Measurements from ENCODE around the gene CCDC106.

CCDC106 gene

DNA sequence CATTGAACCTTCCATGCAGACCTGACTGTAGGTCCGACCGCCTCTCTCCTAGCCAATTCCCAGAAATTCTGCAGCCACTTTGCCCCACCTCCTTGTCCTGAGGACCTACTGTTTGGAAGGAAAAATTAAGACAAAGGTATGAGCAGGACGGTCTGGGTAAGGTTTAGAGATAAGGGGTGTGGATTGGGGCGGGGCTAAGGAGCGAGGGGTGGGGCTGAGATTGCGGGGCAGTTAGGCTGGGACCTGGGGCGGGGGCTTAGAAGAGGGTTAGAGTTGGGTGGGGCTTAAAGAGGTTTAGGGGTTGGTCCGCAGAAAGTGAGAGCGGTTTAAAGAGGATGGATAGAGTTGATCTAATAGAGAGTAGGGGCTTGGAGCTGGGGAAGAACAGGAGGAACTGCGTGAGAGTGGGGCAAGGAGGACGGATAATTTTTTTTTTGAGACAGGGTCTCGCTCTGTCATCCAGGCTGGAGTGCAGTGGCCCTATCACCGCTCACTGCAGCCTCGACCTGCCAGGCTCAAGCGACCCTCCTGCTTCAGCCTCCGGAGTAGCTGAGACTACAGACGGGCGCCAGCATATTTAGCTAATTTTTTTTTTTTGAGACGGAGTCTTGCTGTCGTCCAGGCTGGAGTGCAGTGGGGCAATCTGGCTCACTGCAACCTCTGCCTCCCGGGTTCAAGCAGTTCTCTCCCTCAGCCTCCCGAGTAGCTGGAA, 44.3 kb upstream of the CCDC106 start:
- H3K9ac ChIP-seq: no peak overlapping the region
- no peak overlapping the region for H3K4me3 ChIP-seq (IDR thresholded peaks at IDR 0.05; ENCODE audit: insufficient read depth, low read depth, low read length)
- H4K20me1 ChIP-seq (ENCODE audit: insufficient read depth): no peaks in the 10 kb centered on the region

GRCh38 chr19:55605207-55605636, 42.8 kb upstream of the CCDC106 start:
- TF ChIP-seq CTCF (conservative IDR thresholded peaks at IDR 0.05; ENCODE audit: low read depth, low read length): no peak
- Histone ChIP-seq H3K4me2 (peak overlapping the region; percentile 55; the same call in 1 of the 2 replicates), H3K36me3 (ENCODE audit: insufficient read depth) (no peaks in the 10 kb centered on the region), H3K4me3 (IDR thresholded peaks at IDR 0.05; ENCODE audit: insufficient read depth, low read depth, low read length) (no peak overlapping the region), H3K4me1 (ENCODE audit: low read depth, poor library complexity, severe bottlenecking) (peaks cover 15% of the 10 kb centered on the region), H4K20me1 (ENCODE audit: insufficient read depth) (no peaks in the 10 kb centered on the region), H3K9ac (no peak overlapping the region), H3K79me2 (ENCODE audit: insufficient read depth, low read depth) (0 out of 2 replicates have a peak, but pooled peaks cover 15% of the 10 kb centered on the region), H3K27ac (peak overlapping the region; percentile 48), H3K27me3 (ENCODE audit: insufficient read depth, low read depth) (no peaks in the 10 kb centered on the region), H2AFZ (ENCODE audit: low read depth) (no peak overlapping the region)

More for the DNA sequence above, 44.3 kb upstream of the CCDC106 start:
- Histone ChIP-seq H3K27ac (peak overlapping the region; percentile 48), H3K27me3 (ENCODE audit: insufficient read depth, low read depth) (no peaks in the 10 kb centered on the region), H3K79me2 (ENCODE audit: insufficient read depth, low read depth) (0 out of 2 replicates have a peak, but pooled peaks cover 15% of the 10 kb centered on the region), H3K4me1 (ENCODE audit: low read depth, poor library complexity, severe bottlenecking) (peaks cover 15% of the 10 kb centered on the region), H3K4me2 (peak overlapping the region; percentile 55), H3K36me3 (ENCODE audit: insufficient read depth) (no peaks in the 10 kb centered on the region), H2AFZ (ENCODE audit: low read depth) (peak overlapping the region; percentile 53; the same call in 1 of the 2 replicates)
- TF ChIP-seq CTCF (conservative IDR thresholded peaks at IDR 0.05; ENCODE audit: low read depth, low read length): no peak

DNA sequence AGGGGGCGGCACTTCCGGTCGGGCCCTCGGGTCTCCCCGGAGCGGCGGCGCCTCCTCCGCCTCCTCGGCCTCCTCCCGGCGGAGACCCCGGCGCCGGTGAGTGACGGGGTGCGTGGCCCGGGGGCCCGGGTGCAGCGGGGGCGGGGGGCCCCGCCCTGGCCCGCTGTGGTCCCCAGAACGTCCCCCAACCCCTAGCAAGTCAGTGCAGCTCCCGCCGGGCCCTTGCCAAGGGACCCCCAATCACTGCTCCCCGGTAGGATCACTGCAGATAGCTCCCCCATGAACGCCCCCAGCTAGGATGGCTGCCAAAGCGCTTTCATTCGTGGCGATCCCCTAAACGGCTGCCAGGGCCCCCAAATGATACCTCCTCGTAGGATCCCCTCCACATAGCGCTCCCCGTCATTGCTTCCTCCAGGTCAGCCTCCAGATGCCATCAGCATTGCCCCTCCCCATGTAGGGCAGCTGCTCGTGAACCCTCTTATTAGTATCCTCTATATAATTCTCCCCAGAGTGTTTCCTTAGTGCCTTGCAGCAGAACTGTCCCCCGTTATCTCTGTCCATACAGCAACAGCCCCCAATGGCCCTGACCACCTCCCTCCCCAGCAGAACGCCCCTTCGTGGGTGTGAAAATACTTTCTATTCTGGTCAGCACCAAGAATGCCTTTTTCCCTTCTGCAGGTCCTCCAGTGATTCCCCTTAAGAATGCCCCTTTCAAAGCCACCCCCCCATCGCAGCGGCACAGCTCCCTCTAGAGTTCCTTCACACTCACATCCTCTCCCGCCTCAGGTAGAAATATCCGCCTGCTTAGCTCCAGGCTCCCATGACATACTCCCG, 42.2 kb upstream of the CCDC106 start, which contains the start of gene ZNF865:
Gene ZNF865 (plus strand): TSS at position 11 of the 834 bp plus-strand sequence. CDS start 7,972 bp downstream, outside the sequence.
- peak; percentile 90 for TF ChIP-seq CTCF (conservative IDR thresholded peaks at IDR 0.05; ENCODE audit: low read depth, low read length)
- H2AFZ ChIP-seq (ENCODE audit: low read depth): peak within 1 kb of the TSS; percentile 53
- H4K20me1 ChIP-seq (ENCODE audit: insufficient read depth): no peaks in the 10 kb centered on the region
- peak within 1 kb of the TSS; percentile 69 for H3K9ac ChIP-seq
- no peaks in the 10 kb centered on the region for H3K27me3 ChIP-seq (ENCODE audit: insufficient read depth, low read depth)
- no peak within 1 kb of the TSS for H3K4me3 ChIP-seq (IDR thresholded peaks at IDR 0.05; ENCODE audit: insufficient read depth, low read depth, low read length)
- 0 out of 2 replicates have a peak, but pooled peaks cover 15% of the 10 kb centered on the region for H3K79me2 ChIP-seq (ENCODE audit: insufficient read depth, low read depth)
- H3K27ac ChIP-seq: peak within 1 kb of the TSS; percentile 70
- no peaks in the 10 kb centered on the region for H3K36me3 ChIP-seq (ENCODE audit: insufficient read depth)
- H3K4me2 ChIP-seq: peak within 1 kb of the TSS; percentile 77
- H3K4me1 ChIP-seq (ENCODE audit: low read depth, poor library complexity, severe bottlenecking): peaks cover 15% of the 10 kb centered on the region

DNA sequence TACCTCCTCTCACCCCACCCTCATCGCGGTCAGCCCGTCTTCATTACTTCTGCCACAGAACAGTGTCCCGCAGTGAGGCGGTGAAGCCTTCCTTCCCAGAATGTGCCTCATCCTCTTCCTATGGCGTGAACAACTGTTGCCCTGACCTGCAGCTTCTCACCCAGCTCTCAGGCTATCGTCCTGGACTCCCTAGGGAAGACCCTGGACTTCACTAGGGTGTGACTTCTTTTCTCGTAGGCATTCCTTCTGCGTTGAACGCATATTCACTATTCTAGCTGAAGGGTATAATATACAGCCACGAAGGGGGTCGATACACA, 41.6 kb upstream of the CCDC106 start:
- Histone ChIP-seq H4K20me1 (ENCODE audit: insufficient read depth) (no peaks in the 10 kb centered on the region), H3K9ac (peak overlapping the region; percentile 19; the same call in 1 of the 2 replicates), H3K79me2 (ENCODE audit: insufficient read depth, low read depth) (0 out of 2 replicates have a peak, but pooled peaks cover 15% of the 10 kb centered on the region), H3K4me2 (peak overlapping the region; percentile 77), H3K27me3 (ENCODE audit: insufficient read depth, low read depth) (no peaks in the 10 kb centered on the region), H3K27ac (peak overlapping the region; percentile 70; the same call in 1 of the 2 replicates), H2AFZ (ENCODE audit: low read depth) (no peak overlapping the region), H3K4me3 (IDR thresholded peaks at IDR 0.05; ENCODE audit: insufficient read depth, low read depth, low read length) (no peak overlapping the region), H3K36me3 (ENCODE audit: insufficient read depth) (no peaks in the 10 kb centered on the region), H3K4me1 (ENCODE audit: low read depth, poor library complexity, severe bottlenecking) (peaks cover 17% of the 10 kb centered on the region)
- TF ChIP-seq CTCF (conservative IDR thresholded peaks at IDR 0.05; ENCODE audit: low read depth, low read length): peak; percentile 37; the same call in 1 of the 2 replicates

Data from KMS-11 (cell line).